GM12878 (cell line): Measurements from ENCODE around the gene CFLAR. TPM values are rescaled to one million over a fixed set of nuclear protein-coding genes. Genes with fewer than 3 reads are reported as not detected.

ENCODE experiments used
- ATAC-seq: fragments of 200-7000 bp; cut with Tn5 transposase; 3 replicates; pipeline ENCODE4 v1.9.1; 2020; ENCODE audit warnings: mild to moderate bottlenecking, moderate library complexity
- BruUV-seq: library from RNA; stranded (reverse); fragments of 400-500 nt; replicated peaks from 2 replicates; lab custom pipeline; 2021; lab: Mats Ljungman, UMichigan
- CTCF ChIA-PET: fragments of 300-600 bp; sonication (Branson Sonifier 250); formaldehyde crosslinking; extraction: SDS; loops from one replicate; lab custom pipeline; 2021; ENCODE audit warnings: inconsistent platforms; lab: Yijun Ruan, JAX
- POLR2A ChIA-PET: fragments of 350-600 bp; formaldehyde crosslinking; extraction: SDS; loops from one replicate; lab custom pipeline; 2021; ENCODE audit warnings: inconsistent platforms; lab: Charles Lee
- RAD21 ChIA-PET: fragments of 300-600 bp; sonication (Branson Sonifier 250); formaldehyde crosslinking; loops from one replicate; lab custom pipeline; 2023; ENCODE audit warnings: antibody characterized with exemption; ENCODE audit not compliant: unreplicated experiment; lab: Charles Lee
- SMC1A ChIA-PET: fragments of 300-600 bp; sonication (Branson Sonifier 250); formaldehyde crosslinking; loops from one replicate; lab custom pipeline; 2023; ENCODE audit not compliant: unreplicated experiment, uncharacterized antibody; lab: Charles Lee
- DNase-seq: peaks from one replicate; pipeline ENCODE4 v3.0.0-alpha.2; 2011; ENCODE audit warnings: low read depth, low spot score
- FAIRE-seq: peaks from 3 replicates; lab custom pipeline; 2011; peaks lifted over from hg19 to GRCh38; lab: Jason Lieb, UNC
- H2AFZ ChIP-seq: 2 replicates; pipeline ENCODE4 v1.6.0; 2011; ENCODE audit warnings: low read depth, low read length, control low read depth; ENCODE audit not compliant: control insufficient read depth
- H3K27ac ChIP-seq: 2 replicates; pipeline ENCODE4 v1.5.1; 2011; ENCODE audit warnings: control low read depth; ENCODE audit not compliant: control insufficient read depth, insufficient read depth
- H3K27me3 ChIP-seq, 2 experiments: replicated peaks in 1 of 2; 2 replicates each; pipeline versions ENCODE4 v1.6.0 to v1.6.1; 2011; ENCODE audit warnings: low read length in 1 of 2; ENCODE audit not compliant: control insufficient read depth in 2 of 2, insufficient read depth in 2 of 2
- H3K36me3 ChIP-seq, 2 experiments: 2 replicates each; pipeline ENCODE4 v1.5.1; 2011; ENCODE audit warnings: low read length in 1 of 2; ENCODE audit not compliant: control insufficient read depth in 2 of 2, insufficient read depth in 2 of 2
- H3K4me1 ChIP-seq: 2 replicates; pipeline ENCODE4 v1.6.1; 2011; ENCODE audit warnings: mild to moderate bottlenecking, low read length, moderate library complexity, mixed read lengths; ENCODE audit not compliant: control insufficient read depth, insufficient read depth
- H3K4me2 ChIP-seq: 2 replicates; pipeline ENCODE4 v1.6.0; 2011; ENCODE audit warnings: control low read depth; ENCODE audit not compliant: control insufficient read depth, insufficient read depth
- H3K4me3 ChIP-seq: fragments of 200-600 bp; sonication (generic); 2 replicates; pipeline ENCODE4 v1.5.1; 2016
- H3K79me2 ChIP-seq: 2 replicates; pipeline ENCODE4 v1.6.0; 2011; ENCODE audit warnings: low read length; ENCODE audit not compliant: control insufficient read depth, insufficient read depth
- H3K9ac ChIP-seq: 2 replicates; pipeline ENCODE4 v1.8.0; 2011; ENCODE audit warnings: low read length, control low read depth, mixed read lengths; ENCODE audit not compliant: control insufficient read depth, insufficient read depth
- H3K9me3 ChIP-seq: replicated peaks from 3 replicates; pipeline ENCODE4 v1.5.1; 2011; ENCODE audit warnings: mild to moderate bottlenecking, low read length; ENCODE audit not compliant: control insufficient read depth, insufficient read depth
- H4K20me1 ChIP-seq: 2 replicates; pipeline ENCODE4 v1.6.0; 2011; ENCODE audit not compliant: control insufficient read depth, insufficient read depth
- BHLHE40 ChIP-seq, 2 experiments: fragments of 450-650 bp in 1 of 2; IDR thresholded peaks; 2 replicates each; pipeline ENCODE4 v1.6.1; 2011 to 2017; ENCODE audit warnings: low read depth in 2 of 2, borderline replicate concordance in 1 of 2, improper control_type of control experiment in 1 of 2, low read length in 1 of 2, mild to moderate bottlenecking in 1 of 2
- CHD1 ChIP-seq: IDR thresholded peaks from 2 replicates; pipeline ENCODE4 v1.6.1; 2012; ENCODE audit warnings: low read depth, low read length, improper control_type of control experiment
- CREM ChIP-seq: IDR thresholded peaks from 2 replicates; pipeline ENCODE4 v1.6.1; 2014; ENCODE audit warnings: antibody characterized with exemption, low read depth
- FOS ChIP-seq: IDR thresholded peaks from 3 replicates; pipeline ENCODE4 v1.6.1; 2011; ENCODE audit warnings: borderline replicate concordance; ENCODE audit not compliant: insufficient read length; ENCODE audit errors: extremely low read depth
- HDAC2 ChIP-seq: fragments of 200-600 bp; sonication (generic); IDR thresholded peaks from 2 replicates; pipeline ENCODE4 v1.6.1; 2017
- MYB ChIP-seq: fragments of 150-350 bp; IDR thresholded peaks from 2 replicates; pipeline ENCODE4 v1.6.1; 2014; ENCODE audit warnings: mild to moderate bottlenecking, low read depth, low read length, borderline replicate concordance
- NFYB ChIP-seq: IDR thresholded peaks from 2 replicates; pipeline ENCODE4 v1.6.1; 2011; ENCODE audit warnings: low read depth, mild to moderate bottlenecking, low read length, improper control_type of control experiment, moderate library complexity; ENCODE audit not compliant: insufficient read depth
- PAX8 ChIP-seq: fragments of 450-650 bp; IDR thresholded peaks from 2 replicates; pipeline ENCODE4 v1.6.1; 2017; ENCODE audit warnings: mild to moderate bottlenecking, moderate library complexity
- PML ChIP-seq: IDR thresholded peaks from 2 replicates; pipeline ENCODE4 v1.6.1; 2012; ENCODE audit warnings: low read length, inconsistent platforms
- POLR2AphosphoS5 ChIP-seq: IDR thresholded peaks from 2 replicates; pipeline ENCODE4 v1.6.1; 2011; ENCODE audit warnings: mild to moderate bottlenecking, low read length, inconsistent platforms
- POU2F2 ChIP-seq: IDR thresholded peaks from 3 replicates; pipeline ENCODE4 v1.6.1; 2011; ENCODE audit warnings: low read depth, mild to moderate bottlenecking, low read length, borderline replicate concordance
- SPI1 ChIP-seq: IDR thresholded peaks from 2 replicates; pipeline ENCODE4 v1.6.1; 2011; ENCODE audit warnings: low read depth, mild to moderate bottlenecking, low read length, moderate library complexity, borderline replicate concordance; ENCODE audit not compliant: insufficient read depth
- TAF1 ChIP-seq: IDR thresholded peaks from 2 replicates; pipeline ENCODE4 v1.6.1; 2011; ENCODE audit warnings: mild to moderate bottlenecking, low read depth, low read length, borderline replicate concordance
- WGBS: methylation state at CpG from one replicate; pipeline ENCODE4 v1.1.6; 2016; ENCODE audit warnings: low lambda C conversion rate; ENCODE audit not compliant: insufficient replicate concordance, insufficient coverage; ENCODE audit errors: missing lambda C conversion rate; 5-methylcytosine and 5-hydroxymethylcytosine counted together
- in situ Hi-C: fragments of 300-500 bp; cut with MboI; formaldehyde crosslinking; loops from 9 replicates; pipeline ENCODE4 v1.14.3; 2018; ENCODE audit warnings: mixed read lengths
- intact Hi-C: fragments of 100-400 bp; cut with micrococcal nuclease; formaldehyde crosslinking; loops from one replicate; pipeline ENCODE4 v1.14.2; 2022; ENCODE audit not compliant: unreplicated experiment
- polyA plus RNA-seq, 11 experiments: library from polyadenylated mRNA; depleted of rRNA in 4 of 11; unstranded in 6 of 11; stranded (reverse) in 5 of 11; fragments of >200 nt; fragmentation: Nextera tagmentation in 4 of 11; fragmentation: Illumina TruSeq in 1 of 11; extraction: Ambion mirVana in 4 of 11; extraction: Trizol in 1 of 11; gene quantifications; 1 replicate in 1 of 11; 2 replicates in 10 of 11; pipeline versions ENCODE4 v1.2.1 to v1.2.3, GENCODE V29; 2011 to 2016; ENCODE audit warnings: inconsistent platforms in 2 of 11, missing spikeins in 2 of 11, low read depth in 1 of 11
- total RNA-seq, 4 experiments: library from RNA; depleted of rRNA in 3 of 4; stranded (reverse); fragments of >200 nt in 3 of 4; fragmentation: Illumina TruSeq in 1 of 4; extraction: Trizol in 1 of 4; gene quantifications; 2 replicates each; pipeline versions ENCODE4 v1.2.1 to v1.2.3, GENCODE V29; 2013 to 2021
- TF ChIP-seq, protein P1 (sequence below): fragments of 450-650 bp; IDR thresholded peaks from 2 replicates; pipeline ENCODE4 v1.6.1; 2017; ENCODE audit warnings: borderline replicate concordance
- TF ChIP-seq, protein P2 (sequence below): IDR thresholded peaks from 2 replicates; pipeline ENCODE4 v1.6.1; 2011; ENCODE audit warnings: low read depth, low read length, improper control_type of control experiment, borderline replicate concordance
- TF ChIP-seq, protein P3 (sequence below): fragments of 450-650 bp; IDR thresholded peaks from 2 replicates; pipeline ENCODE4 v1.6.1; 2016; ENCODE audit warnings: mild to moderate bottlenecking
- TF ChIP-seq, protein P4 (sequence below): fragments of 150-350 bp; IDR thresholded peaks from 2 replicates; pipeline ENCODE4 v1.6.1; 2016; ENCODE audit warnings: low read depth, low read length

CFLAR gene
- total and polyA plus RNA-seq, 10 of the 15 experiments (the other 5 are each of a cell fraction or from before 2014, with no cell fraction given): 80.6 to 181 (median 101) TPM

DNA sequence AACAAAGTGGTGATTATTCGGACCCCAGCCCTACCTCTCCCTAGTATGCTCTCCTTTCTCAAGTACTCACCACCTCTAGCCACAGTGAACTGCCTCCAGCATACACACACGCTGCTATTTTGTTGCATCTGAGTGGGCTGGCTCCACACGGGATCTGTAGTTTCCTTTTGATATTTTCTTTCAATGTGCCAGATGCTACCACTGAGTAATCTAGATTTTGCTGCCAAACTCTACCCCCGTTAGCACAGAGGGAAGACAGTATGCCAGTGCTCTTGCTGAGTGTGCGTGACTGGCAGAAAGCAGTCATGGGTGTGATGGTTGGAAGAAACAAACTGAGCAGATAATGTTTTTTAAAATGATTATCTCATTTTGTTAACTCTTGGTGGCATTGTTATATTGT lies 11.6 kb downstream of the CFLAR start:
- FAIRE-seq (no peak), DNase-seq (no peak), ATAC-seq (peak; percentile 4)
- Histone ChIP-seq H2AFZ (no peak overlapping the region; the same call in 1 of the 2 replicates), H3K79me2 (peaks cover 97% of the 10 kb centered on the region), H3K9ac (peak overlapping the region; percentile 90), H3K9me3 (no peaks in the 10 kb centered on the region), H3K27me3 (no peaks in the 10 kb centered on the region), H3K4me1 (peaks cover 42% of the 10 kb centered on the region), H4K20me1 (no peaks in the 10 kb centered on the region), H3K4me3 (peak overlapping the region; percentile 82), H3K4me2 (peak overlapping the region; percentile 94), H3K36me3 (peaks cover 0 to 9% of the 10 kb centered on the region in 2 experiments; a peak in 3 of 4 replicates), H3K27ac (peak overlapping the region; percentile 99)
- CTCF ChIA-PET: interaction anchor here (0.8 to 1.8 kb wide), 5 partner anchors 10 to 222 kb away, joined by 3 to 24 read pairs (median 6); partner anchors contain the start of genes CASP10 and CFLAR
- in situ Hi-C loops: no loop called here
- RAD21 ChIA-PET: interaction anchor here (1.1 to 1.4 kb wide), 4 partner anchors 21 to 264 kb away, joined by 3 to 8 read pairs (median 4); partner anchors contain the start of genes CLK1 and NDUFB3
- 2% methylated on average over 5 of the region's 5 CpGs for WGBS
- SMC1A ChIA-PET: interaction anchor here (1.0 to 1.5 kb wide), 3 partner anchors 26 to 105 kb away, joined by 4 to 12 read pairs (median 4); no protein-coding TSS in a partner anchor
- POLR2A ChIA-PET: interaction anchor here (0.7 to 1.8 kb wide), 7 partner anchors 24 to 264 kb away, joined by 3 to 9 read pairs (median 5); partner anchors contain the start of genes CLK1 and ORC2
- BruUV-seq: no TSS peak
- intact Hi-C loops: loop anchor here (2.0 kb wide), 2 partner anchors 57 to 105 kb away; partner anchors contain the start of gene HYCC2
- TF ChIP-seq SPI1 (no peak), FOS (no peak), PAX8 (no peak), MYB (no peak), CREM (0 out of 2 replicates have a peak, but pooled peaks have one; percentile 20), CHD1 (peak; percentile 44; the same call in 1 of the 2 replicates), NFYB (no peak), PML (no peak), TAF1 (peak; percentile 57; the same call in 1 of the 2 replicates), POU2F2 (peak; percentile 34; the same call in 1 of the 3 replicates), BHLHE40 (IDR thresholded peaks at IDR 0.05; ENCODE audit: borderline replicate concordance in 1 of 2, low read depth in 2 of 2, low read length in 1 of 2) (peak; percentile 21 to 37; a peak in 1 of 4 replicates), POLR2AphosphoS5 (peak; percentile 83), HDAC2 (no peak)
- TF ChIP-seq, protein P1, sequence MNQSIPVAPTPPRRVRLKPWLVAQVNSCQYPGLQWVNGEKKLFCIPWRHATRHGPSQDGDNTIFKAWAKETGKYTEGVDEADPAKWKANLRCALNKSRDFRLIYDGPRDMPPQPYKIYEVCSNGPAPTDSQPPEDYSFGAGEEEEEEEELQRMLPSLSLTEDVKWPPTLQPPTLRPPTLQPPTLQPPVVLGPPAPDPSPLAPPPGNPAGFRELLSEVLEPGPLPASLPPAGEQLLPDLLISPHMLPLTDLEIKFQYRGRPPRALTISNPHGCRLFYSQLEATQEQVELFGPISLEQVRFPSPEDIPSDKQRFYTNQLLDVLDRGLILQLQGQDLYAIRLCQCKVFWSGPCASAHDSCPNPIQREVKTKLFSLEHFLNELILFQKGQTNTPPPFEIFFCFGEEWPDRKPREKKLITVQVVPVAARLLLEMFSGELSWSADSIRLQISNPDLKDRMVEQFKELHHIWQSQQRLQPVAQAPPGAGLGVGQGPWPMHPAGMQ: no peak
- TF ChIP-seq, protein P2, sequence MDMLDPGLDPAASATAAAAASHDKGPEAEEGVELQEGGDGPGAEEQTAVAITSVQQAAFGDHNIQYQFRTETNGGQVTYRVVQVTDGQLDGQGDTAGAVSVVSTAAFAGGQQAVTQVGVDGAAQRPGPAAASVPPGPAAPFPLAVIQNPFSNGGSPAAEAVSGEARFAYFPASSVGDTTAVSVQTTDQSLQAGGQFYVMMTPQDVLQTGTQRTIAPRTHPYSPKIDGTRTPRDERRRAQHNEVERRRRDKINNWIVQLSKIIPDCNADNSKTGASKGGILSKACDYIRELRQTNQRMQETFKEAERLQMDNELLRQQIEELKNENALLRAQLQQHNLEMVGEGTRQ: no peak
- TF ChIP-seq, protein P3, sequence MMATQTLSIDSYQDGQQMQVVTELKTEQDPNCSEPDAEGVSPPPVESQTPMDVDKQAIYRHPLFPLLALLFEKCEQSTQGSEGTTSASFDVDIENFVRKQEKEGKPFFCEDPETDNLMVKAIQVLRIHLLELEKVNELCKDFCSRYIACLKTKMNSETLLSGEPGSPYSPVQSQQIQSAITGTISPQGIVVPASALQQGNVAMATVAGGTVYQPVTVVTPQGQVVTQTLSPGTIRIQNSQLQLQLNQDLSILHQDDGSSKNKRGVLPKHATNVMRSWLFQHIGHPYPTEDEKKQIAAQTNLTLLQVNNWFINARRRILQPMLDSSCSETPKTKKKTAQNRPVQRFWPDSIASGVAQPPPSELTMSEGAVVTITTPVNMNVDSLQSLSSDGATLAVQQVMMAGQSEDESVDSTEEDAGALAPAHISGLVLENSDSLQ: peak; percentile 22; the same call in 1 of the 2 replicates
- TF ChIP-seq, protein P4, sequence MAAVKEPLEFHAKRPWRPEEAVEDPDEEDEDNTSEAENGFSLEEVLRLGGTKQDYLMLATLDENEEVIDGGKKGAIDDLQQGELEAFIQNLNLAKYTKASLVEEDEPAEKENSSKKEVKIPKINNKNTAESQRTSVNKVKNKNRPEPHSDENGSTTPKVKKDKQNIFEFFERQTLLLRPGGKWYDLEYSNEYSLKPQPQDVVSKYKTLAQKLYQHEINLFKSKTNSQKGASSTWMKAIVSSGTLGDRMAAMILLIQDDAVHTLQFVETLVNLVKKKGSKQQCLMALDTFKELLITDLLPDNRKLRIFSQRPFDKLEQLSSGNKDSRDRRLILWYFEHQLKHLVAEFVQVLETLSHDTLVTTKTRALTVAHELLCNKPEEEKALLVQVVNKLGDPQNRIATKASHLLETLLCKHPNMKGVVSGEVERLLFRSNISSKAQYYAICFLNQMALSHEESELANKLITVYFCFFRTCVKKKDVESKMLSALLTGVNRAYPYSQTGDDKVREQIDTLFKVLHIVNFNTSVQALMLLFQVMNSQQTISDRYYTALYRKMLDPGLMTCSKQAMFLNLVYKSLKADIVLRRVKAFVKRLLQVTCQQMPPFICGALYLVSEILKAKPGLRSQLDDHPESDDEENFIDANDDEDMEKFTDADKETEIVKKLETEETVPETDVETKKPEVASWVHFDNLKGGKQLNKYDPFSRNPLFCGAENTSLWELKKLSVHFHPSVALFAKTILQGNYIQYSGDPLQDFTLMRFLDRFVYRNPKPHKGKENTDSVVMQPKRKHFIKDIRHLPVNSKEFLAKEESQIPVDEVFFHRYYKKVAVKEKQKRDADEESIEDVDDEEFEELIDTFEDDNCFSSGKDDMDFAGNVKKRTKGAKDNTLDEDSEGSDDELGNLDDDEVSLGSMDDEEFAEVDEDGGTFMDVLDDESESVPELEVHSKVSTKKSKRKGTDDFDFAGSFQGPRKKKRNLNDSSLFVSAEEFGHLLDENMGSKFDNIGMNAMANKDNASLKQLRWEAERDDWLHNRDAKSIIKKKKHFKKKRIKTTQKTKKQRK: no peak
